Skeletal muscle tissue (tissue), 4 donors: ENCODE results near the gene FN3K. TPM values are rescaled to one million over a fixed set of nuclear protein-coding genes. Genes with fewer than 3 reads are reported as not detected.

ENCODE experiments used
- H3K27ac ChIP-seq: one replicate; pipeline ENCODE4 v1.7.0; 2013; ENCODE audit warnings: mild to moderate bottlenecking, low read depth, low read length, inconsistent platforms
- H3K27me3 ChIP-seq, 3 donors: one replicate each; pipeline ENCODE4 v1.7.0; 2013; ENCODE audit warnings: low read length in 3 of 3; ENCODE audit not compliant: control insufficient read depth in 3 of 3, insufficient read depth in 3 of 3
- H3K36me3 ChIP-seq, 3 donors: one replicate each; pipeline ENCODE4 v1.7.0; 2013; ENCODE audit warnings: low read length in 3 of 3; ENCODE audit not compliant: control insufficient read depth in 3 of 3, insufficient read depth in 3 of 3
- H3K4me1 ChIP-seq, 3 donors: one replicate each; pipeline ENCODE4 v1.7.0; 2013; ENCODE audit warnings: low read length in 3 of 3, mild to moderate bottlenecking in 3 of 3; ENCODE audit not compliant: control insufficient read depth in 3 of 3, insufficient read depth in 3 of 3
- H3K4me3 ChIP-seq, 3 donors: one replicate each; pipeline ENCODE4 v1.7.0; 2013; ENCODE audit warnings: low read length in 3 of 3
- H3K9ac ChIP-seq, 3 donors: one replicate each; pipeline ENCODE4 v1.7.0; 2013; ENCODE audit warnings: low read length in 3 of 3, mild to moderate bottlenecking in 3 of 3, moderate library complexity in 2 of 3, low read depth in 1 of 3
- H3K9me3 ChIP-seq, 3 donors: one replicate each; pipeline ENCODE4 v1.7.0; 2013; ENCODE audit warnings: low read length in 3 of 3; ENCODE audit not compliant: control insufficient read depth in 3 of 3
- total RNA-seq: library from RNA; depleted of rRNA; stranded (reverse); fragments of >200 nt; gene quantifications from one replicate; pipeline ENCODE4 v1.2.3, GENCODE V29; 2014
- donor health status: Osteomylitis.

The FN3K gene
- 4.7 TPM for total RNA-seq

GRCh38 chr17:82734987-82735866 is at the start of gene FN3K:
Gene FN3K (plus strand): TSS chr17:82735615. CDS start chr17:82735637, 22 bp downstream.
- Histone ChIP-seq H3K4me3 (peak within 1 kb of the TSS; percentile 75 to 83 (median 75)), H3K36me3 (peaks cover 6 to 18% (median 13%) of the 10 kb centered on the region in 3 donors), H3K9me3 (no peaks in the 10 kb centered on the region), H3K9ac (peak within 1 kb of the TSS; percentile 83 to 93 (median 85)), H3K4me1 (peaks cover 8 to 29% (median 25%) of the 10 kb centered on the region in 3 donors), H3K27ac (peak within 1 kb of the TSS; percentile 57), H3K27me3 (no peaks in the 10 kb centered on the region)

- H3K27me3 ChIP-seq = no peaks in the 10 kb centered on the region
- no peaks in the 10 kb centered on the region for H3K9me3 ChIP-seq
- peaks cover 6 to 18% (median 11%) of the 10 kb centered on the region in 3 donors for H3K4me1 ChIP-seq
- peak overlapping the region in 1 of 3 donors; percentile 29 for H3K4me3 ChIP-seq
- peak overlapping the region; percentile 73 for H3K27ac ChIP-seq
- H3K36me3 ChIP-seq = peaks cover 0 to 4% (median 3%) of the 10 kb centered on the region in 3 donors
- peak overlapping the region in 2 of 3 donors; percentile 14 to 16 for H3K9ac ChIP-seq
Measured at GRCh38 chr17:82686366-82687324, 48.8 kb upstream of the FN3K start.

GRCh38 chr17:82687375-82687861 is 48.0 kb upstream of the FN3K start:
- peak overlapping the region in 1 of 3 donors; percentile 22 for H3K4me3 ChIP-seq
- H3K36me3 ChIP-seq = peaks cover 0 to 5% (median 4%) of the 10 kb centered on the region in 3 donors
- H3K9me3 ChIP-seq = no peaks in the 10 kb centered on the region
- H3K27ac ChIP-seq = peak overlapping the region; percentile 73
- H3K9ac ChIP-seq = peak overlapping the region in 1 of 3 donors; percentile 60
- H3K27me3 ChIP-seq = no peaks in the 10 kb centered on the region
- peaks cover 6 to 18% (median 11%) of the 10 kb centered on the region in 3 donors for H3K4me1 ChIP-seq

GRCh38 chr17:82687871-82688270 is 47.5 kb upstream of the FN3K start:
- H3K36me3 ChIP-seq = peaks cover 0 to 5% (median 4%) of the 10 kb centered on the region in 3 donors
- peak overlapping the region in 1 of 3 donors; percentile 60 for H3K9ac ChIP-seq
- H3K9me3 ChIP-seq = no peaks in the 10 kb centered on the region
- H3K27me3 ChIP-seq = no peaks in the 10 kb centered on the region
- H3K27ac ChIP-seq = peak overlapping the region; percentile 73
- H3K4me3 ChIP-seq = no peak overlapping the region
- peaks cover 6 to 18% (median 11%) of the 10 kb centered on the region in 3 donors for H3K4me1 ChIP-seq

- Histone ChIP-seq H3K9me3 (no peaks in the 10 kb centered on the region), H3K4me1 (peaks cover 6 to 21% (median 13%) of the 10 kb centered on the region in 3 donors), H3K27ac (no peak overlapping the region), H3K36me3 (peaks cover 0 to 5% (median 4%) of the 10 kb centered on the region in 3 donors), H3K27me3 (no peaks in the 10 kb centered on the region), H3K4me3 (no peak overlapping the region), H3K9ac (no peak overlapping the region)
Measured at GRCh38 chr17:82689077-82689476, 46.3 kb upstream of the FN3K start.

- Histone ChIP-seq H3K36me3 (peaks cover 0 to 12% (median 4%) of the 10 kb centered on the region in 3 donors), H3K27me3 (no peaks in the 10 kb centered on the region), H3K9me3 (peaks cover 0 to 2% (median 0%) of the 10 kb centered on the region in 3 donors), H3K4me1 (peaks cover 6 to 21% (median 13%) of the 10 kb centered on the region in 3 donors), H3K27ac (no peak overlapping the region), H3K9ac (no peak overlapping the region), H3K4me3 (no peak overlapping the region)
Measured at GRCh38 chr17:82690786-82691489, 44.5 kb upstream of the FN3K start.

GRCh38 chr17:82691714-82692113 is 43.7 kb upstream of the FN3K start:
- Histone ChIP-seq H3K27ac (no peak overlapping the region), H3K4me3 (no peak overlapping the region), H3K9me3 (peaks cover 0 to 2% (median 0%) of the 10 kb centered on the region in 3 donors), H3K27me3 (no peaks in the 10 kb centered on the region), H3K4me1 (peaks cover 3 to 19% (median 12%) of the 10 kb centered on the region in 3 donors), H3K36me3 (peaks cover 0 to 12% (median 4%) of the 10 kb centered on the region in 3 donors), H3K9ac (no peak overlapping the region)

GRCh38 chr17:82692268-82692667 is 43.1 kb upstream of the FN3K start:
- H3K4me3 ChIP-seq = no peak overlapping the region

More at GRCh38 chr17:82692268-82692667, 43.1 kb upstream of the FN3K start:
- Histone ChIP-seq H3K27ac (no peak overlapping the region), H3K9ac (no peak overlapping the region), H3K9me3 (peaks cover 0 to 2% (median 0%) of the 10 kb centered on the region in 3 donors), H3K4me1 (peaks cover 4 to 20% (median 13%) of the 10 kb centered on the region in 3 donors), H3K36me3 (peaks cover 0 to 12% (median 4%) of the 10 kb centered on the region in 3 donors), H3K27me3 (no peaks in the 10 kb centered on the region)
